K562 (cell line): ENCODE data around the gene TRPC4AP. TPM values are rescaled to one million over a fixed set of nuclear protein-coding genes. Genes with fewer than 3 reads are reported as not detected.

Source experiments
- ATAC-seq: fragments of 200-7000 bp; cut with Tn5 transposase; 3 replicates; pipeline ENCODE4 v1.9.1; 2020; ENCODE audit warnings: moderate library complexity
- BruUV-seq: library from RNA; stranded (reverse); fragments of 400-500 nt; replicated peaks from 2 replicates; lab custom pipeline; 2021; lab: Mats Ljungman, UMichigan
- CTCF ChIA-PET: fragments of 300-600 bp; formaldehyde crosslinking; extraction: SDS; loops from one replicate; lab custom pipeline; 2021; ENCODE audit warnings: low intra/inter-chr PET ratio; lab: Yijun Ruan, JAX
- POLR2A ChIA-PET: fragments of 300-600, 350-650 bp; sonication (Branson Sonifier 250); formaldehyde crosslinking; extraction: SDS; loops from one replicate; lab custom pipeline; 2021; ENCODE audit warnings: antibody characterized with exemption, inconsistent platforms; lab: Yijun Ruan, JAX
- DNase-seq, 4 experiments: peaks; one replicate each; pipeline versions ENCODE4 v3.0.0 to v3.0.0-alpha.2; 2011 to 2018; ENCODE audit warnings: low spot score in 3 of 4, mixed read lengths in 3 of 4; ENCODE audit errors: extremely low read depth in 1 of 4
- FAIRE-seq: peaks from 2 replicates; lab custom pipeline; 2011; peaks lifted over from hg19 to GRCh38; lab: Jason Lieb, UNC
- H2AFZ ChIP-seq: 2 replicates; pipeline ENCODE4 v1.6.0; 2011; ENCODE audit warnings: low read depth, low read length, control low read depth, inconsistent platforms
- H3K27ac ChIP-seq: fragments of 200-600 bp; 3 replicates; pipeline ENCODE4 v1.8.0; 2011; ENCODE audit warnings: low read depth, mild to moderate bottlenecking, control low read depth, inconsistent platforms, low read length, moderate library complexity, mixed read lengths; ENCODE audit errors: extremely low read depth
- H3K27me3 ChIP-seq, 2 experiments: fragments of 300-600 bp in 1 of 2; 2 replicates in 1 of 2; 3 replicates in 1 of 2; pipeline versions ENCODE4 v1.6.0 to v1.8.0; 2011; ENCODE audit warnings: inconsistent platforms in 2 of 2, low read length in 2 of 2, mild to moderate bottlenecking in 1 of 2, mixed read lengths in 1 of 2, moderate library complexity in 1 of 2; ENCODE audit not compliant: control insufficient read depth in 2 of 2, insufficient read depth in 2 of 2
- H3K36me3 ChIP-seq: fragments of 300-600 bp; 3 replicates; pipeline ENCODE4 v1.8.0; 2011; ENCODE audit warnings: mild to moderate bottlenecking, low read length, inconsistent platforms; ENCODE audit not compliant: control insufficient read depth, insufficient read depth
- H3K4me1 ChIP-seq, 2 experiments: fragments of 200-600 bp in 1 of 2; replicated peaks in 1 of 2; 2 replicates in 1 of 2; 3 replicates in 1 of 2; pipeline versions ENCODE4 v1.5.1 to v1.8.0; 2011; ENCODE audit warnings: inconsistent platforms in 2 of 2, low read length in 2 of 2, mild to moderate bottlenecking in 1 of 2, mixed read lengths in 1 of 2, moderate library complexity in 1 of 2; ENCODE audit not compliant: control insufficient read depth in 2 of 2, insufficient read depth in 2 of 2
- H3K4me2 ChIP-seq: 2 replicates; pipeline ENCODE4 v1.6.1; 2011; ENCODE audit warnings: low read length, control low read depth, inconsistent platforms, mixed read lengths; ENCODE audit not compliant: insufficient read depth
- H3K4me3 ChIP-seq: fragments of 200-600 bp; sonication (generic), shearing (Covaris generic); 2 replicates; pipeline ENCODE4 v1.5.1; 2016; ENCODE audit warnings: control low read depth, inconsistent platforms
- H3K79me2 ChIP-seq: fragments of 200-600 bp; 3 replicates; pipeline ENCODE4 v1.8.0; 2011; ENCODE audit warnings: low read length, inconsistent platforms; ENCODE audit not compliant: control insufficient read depth, insufficient read depth
- H3K9ac ChIP-seq, 2 experiments: 2 replicates each; pipeline versions ENCODE4 v1.6.0 to v1.6.1; 2011; ENCODE audit warnings: low read depth in 2 of 2, low read length in 2 of 2, control low read depth in 1 of 2, inconsistent platforms in 1 of 2, mild to moderate bottlenecking in 1 of 2, mixed read lengths in 1 of 2; ENCODE audit not compliant: insufficient read depth in 1 of 2
- H3K9me1 ChIP-seq: one replicate; pipeline ENCODE4 v1.6.0; 2011; ENCODE audit warnings: inconsistent platforms, mild to moderate bottlenecking, low read length, moderate library complexity; ENCODE audit not compliant: control insufficient read depth, insufficient read depth
- H3K9me3 ChIP-seq: replicated peaks from 2 replicates; pipeline ENCODE4 v1.5.1; 2011; ENCODE audit warnings: low read depth, low read length, inconsistent platforms; ENCODE audit not compliant: control insufficient read depth, insufficient read depth
- H4K20me1 ChIP-seq: replicated peaks from 2 replicates; pipeline ENCODE4 v1.6.1; 2011; ENCODE audit warnings: low read length, inconsistent platforms, mixed read lengths; ENCODE audit not compliant: control insufficient read depth, insufficient read depth
- CC2D1A ChIP-seq: fragments of 450-650 bp; IDR thresholded peaks from 2 replicates; pipeline ENCODE4 v1.6.1; 2017; ENCODE audit warnings: mild to moderate bottlenecking
- CREM ChIP-seq: IDR thresholded peaks from 2 replicates; pipeline ENCODE4 v1.6.1; 2014; ENCODE audit warnings: antibody characterized with exemption, low read depth
- JUN ChIP-seq, 2 experiments: sonication (generic) in 1 of 2; formaldehyde crosslinking in 1 of 2; IDR thresholded peaks; 2 replicates each; pipeline versions ENCODE4 v1.6.1 to v1.8.0; 2012 to 2022; ENCODE audit warnings: borderline replicate concordance in 2 of 2, mild to moderate bottlenecking in 2 of 2, improper control_type of control experiment in 1 of 2, low read depth in 1 of 2, low read length in 1 of 2, missing genetic modification reagents in 1 of 2
- KLF10 ChIP-seq: fragments of 250-450 bp; sonication (Bioruptor Pico); IDR thresholded peaks from 2 replicates; pipeline ENCODE4 v1.6.1; 2021; ENCODE audit warnings: matching md5 sums
- MAZ ChIP-seq, 2 experiments: fragments of 450-650 bp in 1 of 2; sonication (generic) in 1 of 2; formaldehyde crosslinking; IDR thresholded peaks in 1 of 2; conservative IDR thresholded peaks in 1 of 2; 2 replicates each; pipeline versions ENCODE4 v1.4.0 to v1.5.0; 2020; ENCODE audit warnings: mild to moderate bottlenecking in 1 of 2, missing genetic modification reagents in 1 of 2
- TEAD1 ChIP-seq, 2 experiments: fragments of 450-650 bp in 1 of 2; sonication (generic) in 1 of 2; formaldehyde crosslinking; IDR thresholded peaks; 2 replicates each; pipeline versions ENCODE4 v1.4.0 to v1.8.0; 2020 to 2022; ENCODE audit warnings: mild to moderate bottlenecking in 2 of 2, missing genetic modification reagents in 1 of 2
- TEAD4 ChIP-seq, 2 experiments: sonication (generic) in 1 of 2; formaldehyde crosslinking in 1 of 2; IDR thresholded peaks; 2 replicates each; pipeline versions ENCODE4 v1.6.1 to v1.8.0; 2012 to 2022; ENCODE audit warnings: borderline replicate concordance in 1 of 2, inconsistent platforms in 1 of 2, low read length in 1 of 2, mild to moderate bottlenecking in 1 of 2, missing genetic modification reagents in 1 of 2
- ZKSCAN8 ChIP-seq: fragments of 200-800 bp; sonication (Bioruptor generic); IDR thresholded peaks from 2 replicates; pipeline ENCODE4 v1.6.1; 2016; ENCODE audit warnings: missing genetic modification characterization, missing compliant biosample characterization
- ZNF124 ChIP-seq: sonication (generic); formaldehyde crosslinking; IDR thresholded peaks from 2 replicates; pipeline ENCODE4 v1.8.1; 2022; ENCODE audit warnings: missing genetic modification reagents
- WGBS: fragments of 100-300 bp; shearing (Covaris generic); methylation state at CpG from one replicate; pipeline ENCODE4 v1.1.6; 2016; ENCODE audit warnings: low coverage, mixed read lengths; ENCODE audit not compliant: insufficient coverage; ENCODE audit errors: missing lambda C conversion rate; 5-methylcytosine and 5-hydroxymethylcytosine counted together
- in situ Hi-C: fragments of 300-500 bp; cut with MboI; formaldehyde crosslinking; loops from 4 replicates; pipeline ENCODE4 v1.15.0; 2018; ENCODE audit warnings: inconsistent platforms, mixed read lengths
- intact Hi-C: fragments of 100-400 bp; cut with micrococcal nuclease; formaldehyde crosslinking; loops from 2 replicates; pipeline ENCODE4 v1.14.2; 2022
- polyA plus RNA-seq, 8 experiments: library from polyadenylated mRNA; depleted of rRNA in 4 of 8; stranded (reverse) in 5 of 8; unstranded in 3 of 8; fragments of >200 nt; fragmentation: Nextera tagmentation in 2 of 8; fragmentation: Illumina TruSeq in 1 of 8; extraction: Ambion mirVana in 2 of 8; extraction: Trizol in 1 of 8; gene quantifications; 2 replicates each; pipeline versions ENCODE4 v1.2.1 to v1.2.3, GENCODE V29; 2011 to 2014; ENCODE audit warnings: inconsistent platforms in 1 of 8, missing spikeins in 1 of 8
- total RNA-seq, 7 experiments: library from RNA; depleted of rRNA in 6 of 7; stranded (reverse); fragments of >200 nt in 6 of 7; fragmentation: Illumina TruSeq in 2 of 7; extraction: Trizol in 2 of 7; gene quantifications; 2 replicates each; pipeline versions ENCODE4 v1.2.1 to v1.2.3, GENCODE V29; 2011 to 2021; ENCODE audit warnings: low replicate concordance in 1 of 7
- TF ChIP-seq, protein P1 (sequence below): fragments of 200-800 bp; sonication (Bioruptor generic); IDR thresholded peaks from 2 replicates; pipeline ENCODE4 v1.6.1; 2017; ENCODE audit warnings: missing genetic modification characterization, missing compliant biosample characterization
- TF ChIP-seq, protein P2 (sequence below): sonication (generic); formaldehyde crosslinking; IDR thresholded peaks from 2 replicates; pipeline ENCODE4 v1.8.1; 2023; ENCODE audit warnings: missing genetic modification reagents, mild to moderate bottlenecking, borderline replicate concordance
- TF ChIP-seq, protein P3 (sequence below): sonication (generic); formaldehyde crosslinking; IDR thresholded peaks from 2 replicates; pipeline ENCODE4 v1.8.1; 2023; ENCODE audit warnings: mild to moderate bottlenecking, missing genetic modification reagents, moderate library complexity
- TF ChIP-seq, protein P4 (sequence below): fragments of 450-650 bp; formaldehyde crosslinking; conservative IDR thresholded peaks from 2 replicates; pipeline ENCODE4 v1.4.0; 2022; ENCODE audit warnings: mild to moderate bottlenecking, missing genetic modification characterization

Gene TRPC4AP
- total and polyA plus RNA-seq, 9 of the 15 experiments (the other 6 are each of a cell fraction or from before 2014, with no cell fraction given) = 2.3 to 70.3 (median 33.3) TPM

DNA sequence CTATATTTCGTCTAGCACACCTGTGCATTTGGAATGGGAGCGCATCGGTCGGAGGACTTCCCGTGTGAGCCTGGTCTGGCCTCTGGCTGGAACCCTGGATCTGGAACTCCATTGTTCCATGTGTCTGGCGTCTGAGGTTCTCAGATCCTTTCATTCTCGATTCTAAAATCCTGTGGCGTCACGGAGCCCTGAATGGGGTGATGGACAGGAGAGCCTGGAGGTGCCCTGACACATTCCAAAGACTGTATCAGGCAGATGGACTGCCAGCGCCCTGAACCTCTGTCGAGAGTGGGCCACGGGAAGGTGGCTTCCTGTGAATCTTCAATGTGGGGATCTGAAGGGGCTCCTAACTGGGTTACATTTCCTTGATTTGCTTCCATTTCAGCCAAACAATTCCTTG lies 116.3 kb downstream of the TRPC4AP start:
- Histone ChIP-seq H3K27ac (no peak overlapping the region), H3K4me2 (no peak overlapping the region), H3K9me3 (no peaks in the 10 kb centered on the region), H3K4me3 (no peak overlapping the region), H4K20me1 (no peaks in the 10 kb centered on the region), H3K9me1 (peaks cover 3% of the 10 kb centered on the region), H3K4me1 (peaks cover 30% of the 10 kb centered on the region in 2 experiments; a peak in 4 of 5 replicates), H3K9ac (no peak overlapping the region), H3K36me3 (no peaks in the 10 kb centered on the region), H3K79me2 (no peaks in the 10 kb centered on the region), H2AFZ (peak overlapping the region; percentile 48; the same call in 1 of the 2 replicates), H3K27me3 (no peaks in the 10 kb centered on the region)
- ChIA-PET POLR2A (no interaction called here), CTCF (no interaction called here)
- WGBS = 47% methylated on average over 12 of the region's 12 CpGs
- intact Hi-C loops (no loop called here), in situ Hi-C loops (no loop called here)
- no TSS peak for BruUV-seq
- no peak for ATAC-seq
- no peak for DNase-seq
- no peak for FAIRE-seq
- TF ChIP-seq, protein P1, sequence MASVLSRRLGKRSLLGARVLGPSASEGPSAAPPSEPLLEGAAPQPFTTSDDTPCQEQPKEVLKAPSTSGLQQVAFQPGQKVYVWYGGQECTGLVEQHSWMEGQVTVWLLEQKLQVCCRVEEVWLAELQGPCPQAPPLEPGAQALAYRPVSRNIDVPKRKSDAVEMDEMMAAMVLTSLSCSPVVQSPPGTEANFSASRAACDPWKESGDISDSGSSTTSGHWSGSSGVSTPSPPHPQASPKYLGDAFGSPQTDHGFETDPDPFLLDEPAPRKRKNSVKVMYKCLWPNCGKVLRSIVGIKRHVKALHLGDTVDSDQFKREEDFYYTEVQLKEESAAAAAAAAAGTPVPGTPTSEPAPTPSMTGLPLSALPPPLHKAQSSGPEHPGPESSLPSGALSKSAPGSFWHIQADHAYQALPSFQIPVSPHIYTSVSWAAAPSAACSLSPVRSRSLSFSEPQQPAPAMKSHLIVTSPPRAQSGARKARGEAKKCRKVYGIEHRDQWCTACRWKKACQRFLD (CRISPR knock-in tag) = no peak
- no peak for TF ChIP-seq JUN (IDR thresholded peaks at IDR 0.05; ENCODE audit: borderline replicate concordance, low read depth, low read length)
- TF ChIP-seq JUN (CRISPR knock-in tag; IDR thresholded peaks at IDR 0.05; ENCODE audit: borderline replicate concordance) = no peak
- TF ChIP-seq, protein P2, sequence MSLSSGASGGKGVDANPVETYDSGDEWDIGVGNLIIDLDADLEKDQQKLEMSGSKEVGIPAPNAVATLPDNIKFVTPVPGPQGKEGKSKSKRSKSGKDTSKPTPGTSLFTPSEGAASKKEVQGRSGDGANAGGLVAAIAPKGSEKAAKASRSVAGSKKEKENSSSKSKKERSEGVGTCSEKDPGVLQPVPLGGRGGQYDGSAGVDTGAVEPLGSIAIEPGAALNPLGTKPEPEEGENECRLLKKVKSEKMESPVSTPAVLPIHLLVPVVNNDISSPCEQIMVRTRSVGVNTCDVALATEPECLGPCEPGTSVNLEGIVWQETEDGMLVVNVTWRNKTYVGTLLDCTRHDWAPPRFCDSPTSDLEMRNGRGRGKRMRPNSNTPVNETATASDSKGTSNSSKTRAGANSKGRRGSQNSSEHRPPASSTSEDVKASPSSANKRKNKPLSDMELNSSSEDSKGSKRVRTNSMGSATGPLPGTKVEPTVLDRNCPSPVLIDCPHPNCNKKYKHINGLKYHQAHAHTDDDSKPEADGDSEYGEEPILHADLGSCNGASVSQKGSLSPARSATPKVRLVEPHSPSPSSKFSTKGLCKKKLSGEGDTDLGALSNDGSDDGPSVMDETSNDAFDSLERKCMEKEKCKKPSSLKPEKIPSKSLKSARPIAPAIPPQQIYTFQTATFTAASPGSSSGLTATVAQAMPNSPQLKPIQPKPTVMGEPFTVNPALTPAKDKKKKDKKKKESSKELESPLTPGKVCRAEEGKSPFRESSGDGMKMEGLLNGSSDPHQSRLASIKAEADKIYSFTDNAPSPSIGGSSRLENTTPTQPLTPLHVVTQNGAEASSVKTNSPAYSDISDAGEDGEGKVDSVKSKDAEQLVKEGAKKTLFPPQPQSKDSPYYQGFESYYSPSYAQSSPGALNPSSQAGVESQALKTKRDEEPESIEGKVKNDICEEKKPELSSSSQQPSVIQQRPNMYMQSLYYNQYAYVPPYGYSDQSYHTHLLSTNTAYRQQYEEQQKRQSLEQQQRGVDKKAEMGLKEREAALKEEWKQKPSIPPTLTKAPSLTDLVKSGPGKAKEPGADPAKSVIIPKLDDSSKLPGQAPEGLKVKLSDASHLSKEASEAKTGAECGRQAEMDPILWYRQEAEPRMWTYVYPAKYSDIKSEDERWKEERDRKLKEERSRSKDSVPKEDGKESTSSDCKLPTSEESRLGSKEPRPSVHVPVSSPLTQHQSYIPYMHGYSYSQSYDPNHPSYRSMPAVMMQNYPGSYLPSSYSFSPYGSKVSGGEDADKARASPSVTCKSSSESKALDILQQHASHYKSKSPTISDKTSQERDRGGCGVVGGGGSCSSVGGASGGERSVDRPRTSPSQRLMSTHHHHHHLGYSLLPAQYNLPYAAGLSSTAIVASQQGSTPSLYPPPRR = no peak
- TF ChIP-seq ZKSCAN8 (CRISPR knock-in tag) = no peak
- TF ChIP-seq ZNF124 = no peak
- TF ChIP-seq TEAD4 (IDR thresholded peaks at IDR 0.05; ENCODE audit: low read length) = no peak
- TF ChIP-seq TEAD4 (CRISPR knock-in tag; IDR thresholded peaks at IDR 0.05; ENCODE audit: borderline replicate concordance) = no peak
- TF ChIP-seq, protein P3, sequence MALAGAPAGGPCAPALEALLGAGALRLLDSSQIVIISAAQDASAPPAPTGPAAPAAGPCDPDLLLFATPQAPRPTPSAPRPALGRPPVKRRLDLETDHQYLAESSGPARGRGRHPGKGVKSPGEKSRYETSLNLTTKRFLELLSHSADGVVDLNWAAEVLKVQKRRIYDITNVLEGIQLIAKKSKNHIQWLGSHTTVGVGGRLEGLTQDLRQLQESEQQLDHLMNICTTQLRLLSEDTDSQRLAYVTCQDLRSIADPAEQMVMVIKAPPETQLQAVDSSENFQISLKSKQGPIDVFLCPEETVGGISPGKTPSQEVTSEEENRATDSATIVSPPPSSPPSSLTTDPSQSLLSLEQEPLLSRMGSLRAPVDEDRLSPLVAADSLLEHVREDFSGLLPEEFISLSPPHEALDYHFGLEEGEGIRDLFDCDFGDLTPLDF (CRISPR knock-in tag) = no peak
- TF ChIP-seq KLF10 (CRISPR knock-in tag) = no peak
- no peak for TF ChIP-seq TEAD1 (CRISPR knock-in tag; IDR thresholded peaks at IDR 0.05)
- no peak for TF ChIP-seq CC2D1A
- TF ChIP-seq MAZ (CRISPR knock-in tag; conservative IDR thresholded peaks at IDR 0.05 in 1 of 2, IDR thresholded peaks at IDR 0.05 in 1 of 2) = no peak
- TF ChIP-seq, protein P4, sequence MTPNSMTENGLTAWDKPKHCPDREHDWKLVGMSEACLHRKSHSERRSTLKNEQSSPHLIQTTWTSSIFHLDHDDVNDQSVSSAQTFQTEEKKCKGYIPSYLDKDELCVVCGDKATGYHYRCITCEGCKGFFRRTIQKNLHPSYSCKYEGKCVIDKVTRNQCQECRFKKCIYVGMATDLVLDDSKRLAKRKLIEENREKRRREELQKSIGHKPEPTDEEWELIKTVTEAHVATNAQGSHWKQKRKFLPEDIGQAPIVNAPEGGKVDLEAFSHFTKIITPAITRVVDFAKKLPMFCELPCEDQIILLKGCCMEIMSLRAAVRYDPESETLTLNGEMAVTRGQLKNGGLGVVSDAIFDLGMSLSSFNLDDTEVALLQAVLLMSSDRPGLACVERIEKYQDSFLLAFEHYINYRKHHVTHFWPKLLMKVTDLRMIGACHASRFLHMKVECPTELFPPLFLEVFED (CRISPR knock-in tag) = no peak
- no peak for TF ChIP-seq CREM
